Adrenal gland (tissue), 5 donors: ENCODE results near the gene ST6GALNAC4.

Experiments used
- POLR2A ChIP-seq, 2 donors: fragments of 450-650 bp; IDR thresholded peaks; one replicate each; pipeline ENCODE4 v1.6.1; 2017; ENCODE audit warnings: antibody characterized with exemption in 2 of 2, mild to moderate bottlenecking in 2 of 2, moderate library complexity in 1 of 2
- TF ChIP-seq, protein P1 (sequence below), 6 experiments: fragments of 450-650 bp in 4 of 6; fragments of 200-600 bp in 2 of 6; sonication (generic) in 1 of 6; IDR thresholded peaks; 1 replicate in 5 of 6; 2 replicates in 1 of 6; pipeline versions ENCODE4 v1.5.1 to v1.8.0; 2016 to 2021; ENCODE audit warnings: antibody characterized with exemption in 6 of 6, mild to moderate bottlenecking in 2 of 6, moderate library complexity in 1 of 6
- donor health status: DM: no; HTN: no; CAD: no.

DNA sequence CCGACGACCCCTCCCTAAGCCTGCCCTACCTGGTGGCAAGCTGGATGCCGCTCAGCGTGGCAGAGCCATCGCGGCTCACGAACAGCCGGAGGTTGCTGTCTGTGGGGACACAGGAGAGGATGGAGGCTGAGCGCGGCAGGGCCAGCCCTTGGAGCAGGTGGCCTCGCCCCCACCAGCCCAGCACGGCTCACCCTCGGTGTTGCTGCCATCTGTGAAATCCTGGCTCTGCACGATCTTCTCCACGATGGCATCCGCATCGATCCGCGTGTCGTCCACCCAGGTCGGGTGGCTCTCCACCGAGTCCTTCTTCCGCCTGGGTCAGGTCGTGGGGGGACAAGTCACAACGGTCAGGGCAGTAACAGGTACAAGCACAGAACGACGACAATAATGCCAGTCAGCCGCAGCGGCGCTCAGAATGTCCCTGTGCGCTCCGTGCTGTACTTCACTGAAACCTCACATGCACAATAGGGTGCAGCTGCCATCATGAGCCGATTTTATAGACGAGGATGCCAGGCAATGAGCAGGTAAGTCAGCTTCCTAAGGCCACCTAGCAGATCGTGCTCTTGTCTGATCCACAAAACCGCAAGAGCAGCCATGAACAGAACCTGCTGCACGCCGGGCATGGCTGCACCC is 27.9 kb upstream of the ST6GALNAC4 start:
- TF ChIP-seq, protein P1, sequence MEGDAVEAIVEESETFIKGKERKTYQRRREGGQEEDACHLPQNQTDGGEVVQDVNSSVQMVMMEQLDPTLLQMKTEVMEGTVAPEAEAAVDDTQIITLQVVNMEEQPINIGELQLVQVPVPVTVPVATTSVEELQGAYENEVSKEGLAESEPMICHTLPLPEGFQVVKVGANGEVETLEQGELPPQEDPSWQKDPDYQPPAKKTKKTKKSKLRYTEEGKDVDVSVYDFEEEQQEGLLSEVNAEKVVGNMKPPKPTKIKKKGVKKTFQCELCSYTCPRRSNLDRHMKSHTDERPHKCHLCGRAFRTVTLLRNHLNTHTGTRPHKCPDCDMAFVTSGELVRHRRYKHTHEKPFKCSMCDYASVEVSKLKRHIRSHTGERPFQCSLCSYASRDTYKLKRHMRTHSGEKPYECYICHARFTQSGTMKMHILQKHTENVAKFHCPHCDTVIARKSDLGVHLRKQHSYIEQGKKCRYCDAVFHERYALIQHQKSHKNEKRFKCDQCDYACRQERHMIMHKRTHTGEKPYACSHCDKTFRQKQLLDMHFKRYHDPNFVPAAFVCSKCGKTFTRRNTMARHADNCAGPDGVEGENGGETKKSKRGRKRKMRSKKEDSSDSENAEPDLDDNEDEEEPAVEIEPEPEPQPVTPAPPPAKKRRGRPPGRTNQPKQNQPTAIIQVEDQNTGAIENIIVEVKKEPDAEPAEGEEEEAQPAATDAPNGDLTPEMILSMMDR (IDR thresholded peaks at IDR 0.05), result no peak
- no peak for TF ChIP-seq POLR2A (IDR thresholded peaks at IDR 0.05)
